ENCODE measurements around the gene TMEM198. TPM values are rescaled to one million over a fixed set of nuclear protein-coding genes. Genes with fewer than 3 reads are reported as not detected.

Gene TMEM198
- total and polyA plus RNA-seq, 2 of the 4 experiments (the other 2 are of a cell fraction) = 0.18 to 2.2 TPM

DNA sequence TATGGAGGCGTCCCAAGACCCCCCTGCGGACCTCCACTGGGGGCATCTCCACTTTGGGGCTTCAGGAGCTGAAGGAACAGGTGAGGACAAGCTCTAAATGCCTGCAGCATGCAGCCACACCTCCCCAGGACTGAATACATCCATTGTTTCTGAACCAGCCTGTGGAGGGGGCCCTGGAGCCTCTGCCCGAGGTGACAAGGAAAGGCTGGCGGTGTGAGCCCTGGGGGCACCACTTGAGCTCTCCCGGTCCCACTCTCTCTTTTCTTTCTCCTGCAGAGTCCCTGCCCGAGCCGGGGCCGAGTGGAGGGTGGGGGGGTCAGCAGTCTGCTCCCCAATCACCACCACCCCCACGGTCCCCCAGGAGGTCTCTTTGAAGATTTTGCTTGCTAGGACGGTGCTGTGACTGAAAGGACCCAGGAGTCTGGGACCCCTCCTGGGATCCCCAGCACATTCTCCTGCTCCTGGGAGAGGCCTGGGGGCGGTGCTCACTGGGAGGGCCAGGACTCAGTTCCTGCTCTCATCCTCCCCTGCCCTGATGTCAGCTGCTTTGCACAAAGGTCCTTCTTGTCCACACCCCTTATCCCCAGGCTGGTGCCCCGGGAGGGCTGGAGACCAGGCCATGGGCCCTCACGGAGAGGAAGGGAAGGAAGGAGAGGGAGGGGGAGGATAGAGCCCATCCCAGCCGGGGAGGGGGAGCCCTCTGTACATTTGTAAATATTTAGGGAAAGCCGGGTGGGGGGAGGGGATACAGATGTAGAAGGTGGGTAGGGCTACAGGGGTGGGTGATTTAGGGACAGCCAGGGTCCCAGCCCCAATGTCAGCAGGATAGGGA is 6.0 kb upstream of the TMEM198 start:
- H3K14ac ChIP-seq (replicated peaks; ENCODE audit: low read depth, low read length) = no peak overlapping the region
- POLR2A ChIA-PET (ENCODE audit: unreplicated experiment) = no interaction called here

More for the DNA sequence above, 6.0 kb upstream of the TMEM198 start:
- peaks cover 6 to 38% of the 10 kb centered on the region in 2 experiments; a peak in 3 of 4 replicates for H3K79me1 ChIP-seq (ENCODE audit: low read depth in 1 of 2, low read length in 2 of 2)
- peak overlapping the region; percentile 13; the same call in 1 of the 2 replicates for H4K5ac ChIP-seq (ENCODE audit: low read depth, low read length)
- no peak overlapping the region for H3K56ac ChIP-seq (ENCODE audit: extremely low read depth, insufficient read depth, low read length)
- H3K27me3 ChIP-seq (ENCODE audit: control insufficient read depth, insufficient read depth, low read length) = peaks cover 6% of the 10 kb centered on the region; the same call in 1 of the 2 replicates
- peaks cover 24% of the 10 kb centered on the region for H3K4me1 ChIP-seq (ENCODE audit: control insufficient read depth, insufficient read depth, low read length)
- WGBS, 2 experiments (ENCODE audit: extremely low coverage in 2 of 2, insufficient read length in 1 of 2) = 81% methylated on average over 3 of the region's 15 CpGs; no CpG with 5 or more reads in 1 of the 2 experiments
- CTCF ChIA-PET = interaction anchor here (0.6 kb wide), 2 partner anchors 8 to 81 kb away, joined by 3 to 4 read pairs; no protein-coding TSS in a partner anchor
- peak overlapping the region; percentile 4; the same call in 1 of the 2 replicates for H4K91ac ChIP-seq (ENCODE audit: insufficient read depth, low read depth, low read length)
- intact Hi-C loops (cut with micrococcal nuclease) = no loop called here
- H3K27ac ChIP-seq (ENCODE audit: insufficient read depth, low read length) = peak overlapping the region; percentile 33
- no peak overlapping the region; the same call in 1 of the 2 replicates for H3K18ac ChIP-seq (ENCODE audit: low read depth, low read length)
- ATAC-seq (ENCODE audit: low read depth) (peak; percentile 16), DNase-seq (no peak)
- H2BK15ac ChIP-seq (ENCODE audit: low read depth, low read length) = no peak overlapping the region
- H3K36me3 ChIP-seq (ENCODE audit: control insufficient read depth, insufficient read depth, low read length) = peaks cover 26% of the 10 kb centered on the region
- peak overlapping the region; percentile 89 for H2AK9ac ChIP-seq (replicated peaks; ENCODE audit: low read depth, low read length, poor library complexity)
- no peak overlapping the region for H2BK5ac ChIP-seq (ENCODE audit: low read depth, low read length, poor library complexity, severe bottlenecking)
- H3K4me2 ChIP-seq (ENCODE audit: low read depth, low read length) = no peak overlapping the region; the same call in 1 of the 2 replicates
- H3K4me3 ChIP-seq (ENCODE audit: insufficient read depth, low read depth, low read length) = no peak overlapping the region
- no peak overlapping the region for H2BK20ac ChIP-seq (ENCODE audit: low read depth, low read length)
- no peak overlapping the region; a peak in 1 of 4 replicates for H4K8ac ChIP-seq (ENCODE audit: low read depth in 2 of 2, low read length in 2 of 2)
- no peak overlapping the region for H2BK120ac ChIP-seq (ENCODE audit: low read depth, low read length)
- dilution Hi-C loops (cut with HindIII; ENCODE audit: low sequenced_read_pairs, unreplicated experiment) = no loop called here
- no peaks in the 10 kb centered on the region for H3K9me3 ChIP-seq (ENCODE audit: control insufficient read depth, insufficient read depth, low read length)
- H2AK5ac ChIP-seq (ENCODE audit: low read depth, low read length) = no peak overlapping the region
- peaks cover 27% of the 10 kb centered on the region for H4K20me1 ChIP-seq (ENCODE audit: insufficient read depth, low read length)
- H3K23ac ChIP-seq (ENCODE audit: low read depth, low read length) = no peak overlapping the region
- 0 out of 2 replicates have a peak, but pooled peaks cover 2% of the 10 kb centered on the region for H3K9me1 ChIP-seq (ENCODE audit: insufficient read depth, low read length)
- in situ Hi-C loops (cut with MboI; ENCODE audit: low sequenced_read_pairs) = no loop called here
- TF ChIP-seq, protein P1, sequence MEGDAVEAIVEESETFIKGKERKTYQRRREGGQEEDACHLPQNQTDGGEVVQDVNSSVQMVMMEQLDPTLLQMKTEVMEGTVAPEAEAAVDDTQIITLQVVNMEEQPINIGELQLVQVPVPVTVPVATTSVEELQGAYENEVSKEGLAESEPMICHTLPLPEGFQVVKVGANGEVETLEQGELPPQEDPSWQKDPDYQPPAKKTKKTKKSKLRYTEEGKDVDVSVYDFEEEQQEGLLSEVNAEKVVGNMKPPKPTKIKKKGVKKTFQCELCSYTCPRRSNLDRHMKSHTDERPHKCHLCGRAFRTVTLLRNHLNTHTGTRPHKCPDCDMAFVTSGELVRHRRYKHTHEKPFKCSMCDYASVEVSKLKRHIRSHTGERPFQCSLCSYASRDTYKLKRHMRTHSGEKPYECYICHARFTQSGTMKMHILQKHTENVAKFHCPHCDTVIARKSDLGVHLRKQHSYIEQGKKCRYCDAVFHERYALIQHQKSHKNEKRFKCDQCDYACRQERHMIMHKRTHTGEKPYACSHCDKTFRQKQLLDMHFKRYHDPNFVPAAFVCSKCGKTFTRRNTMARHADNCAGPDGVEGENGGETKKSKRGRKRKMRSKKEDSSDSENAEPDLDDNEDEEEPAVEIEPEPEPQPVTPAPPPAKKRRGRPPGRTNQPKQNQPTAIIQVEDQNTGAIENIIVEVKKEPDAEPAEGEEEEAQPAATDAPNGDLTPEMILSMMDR (conservative IDR thresholded peaks at IDR 0.05; ENCODE audit: low read depth, low read length) = no peak
- peak; percentile 20; the same call in 1 of the 2 replicates for TF ChIP-seq MAZ (IDR thresholded peaks at IDR 0.05; ENCODE audit: borderline replicate concordance, low read depth, low read length)
- no TSS peak for BruUV-seq (replicated peaks)
- no peak overlapping the region for H3K4ac ChIP-seq (ENCODE audit: low read depth, low read length)
- H2AFZ ChIP-seq (replicated peaks; ENCODE audit: low read length, poor library complexity) = no peak overlapping the region
- H3K9ac ChIP-seq (ENCODE audit: low read depth, low read length) = peak overlapping the region; percentile 24

Measured in IMR-90 (cell line).